Upper lobe of left lung (tissue), 6 donors: ENCODE results near the gene LRPPRC. TPM values are rescaled to one million over a fixed set of nuclear protein-coding genes. Genes with fewer than 3 reads are reported as not detected.

ENCODE experiments used
- ATAC-seq, 2 donors: fragments of 200-7000 bp; cut with Tn5 transposase; one replicate each; pipeline ENCODE4 v1.9.1; 2022; ENCODE audit warnings: mild to moderate bottlenecking in 2 of 2, moderate library complexity in 2 of 2; ENCODE audit not compliant: low FRiP score in 2 of 2
- DNase-seq, 2 donors: peaks; one replicate each; pipeline ENCODE4 v3.0.0-alpha.2; 2019 to 2020
- H3K27ac ChIP-seq, 4 donors: fragments of 200-600 bp; sonication (generic); one replicate each; pipeline ENCODE4 v1.5.1; 2016 to 2019
- H3K27me3 ChIP-seq, 4 donors: fragments of 200-600 bp; sonication (generic); one replicate each; pipeline ENCODE4 v1.5.1; 2017 to 2019
- H3K36me3 ChIP-seq, 4 donors: fragments of 200-600 bp; sonication (generic); one replicate each; pipeline ENCODE4 v1.5.1; 2016 to 2019
- H3K4me1 ChIP-seq, 4 donors: fragments of 200-600 bp; sonication (generic); one replicate each; pipeline ENCODE4 v1.5.1; 2018 to 2019
- H3K4me3 ChIP-seq, 4 donors: fragments of 200-600 bp; sonication (generic); one replicate each; pipeline ENCODE4 v1.5.1; 2017 to 2019; ENCODE audit warnings: mild to moderate bottlenecking in 2 of 4, moderate library complexity in 1 of 4
- H3K9me3 ChIP-seq, 4 donors: fragments of 200-600 bp; sonication (generic); one replicate each; pipeline ENCODE4 v1.5.1; 2018 to 2019
- EP300 ChIP-seq, 4 donors: sonication (generic); formaldehyde crosslinking; IDR thresholded peaks; one replicate each; pipeline ENCODE4 v1.5.1; 2017; ENCODE audit warnings: antibody characterized with exemption in 4 of 4, control low read depth in 2 of 4
- POLR2A ChIP-seq, 4 donors: fragments of 450-650 bp; IDR thresholded peaks; one replicate each; pipeline ENCODE4 v1.5.1; 2016 to 2017; ENCODE audit warnings: antibody characterized with exemption in 4 of 4, mild to moderate bottlenecking in 2 of 4
- POLR2AphosphoS5 ChIP-seq, 2 donors: sonication (generic); formaldehyde crosslinking; IDR thresholded peaks; one replicate each; pipeline ENCODE4 v1.5.1; 2017; ENCODE audit warnings: antibody characterized with exemption in 2 of 2
- WGBS, 2 donors: methylation state at CpG; one replicate each; pipeline ENCODE4 v1.1.5; 2017 to 2018; 5-methylcytosine and 5-hydroxymethylcytosine counted together
- total RNA-seq, 6 donors: library from RNA; depleted of rRNA in 4 of 6; stranded (reverse); fragments of >200 nt in 4 of 6; gene quantifications; one replicate each; pipeline versions ENCODE4 v1.1.0 to v1.2.1, GENCODE V29; 2016 to 2021
- TF ChIP-seq, protein P1 (sequence below), 6 experiments: fragments of 450-650 bp in 4 of 6; fragments of 200-600 bp in 2 of 6; sonication (generic) in 2 of 6; IDR thresholded peaks; one replicate each; pipeline ENCODE4 v1.5.1; 2016 to 2019; ENCODE audit warnings: antibody characterized with exemption in 6 of 6
- donor health status: DM: no; HTN: no; CAD: no; lungs with moderate emphysema.
- donor health status: DM: no; HTN: yes; CAD: no; lungs with severe emphysema.

Gene LRPPRC
- total RNA-seq, 6 donors from 2014 or later: 29.3 to 86.2 (median 47.2) TPM

DNA sequence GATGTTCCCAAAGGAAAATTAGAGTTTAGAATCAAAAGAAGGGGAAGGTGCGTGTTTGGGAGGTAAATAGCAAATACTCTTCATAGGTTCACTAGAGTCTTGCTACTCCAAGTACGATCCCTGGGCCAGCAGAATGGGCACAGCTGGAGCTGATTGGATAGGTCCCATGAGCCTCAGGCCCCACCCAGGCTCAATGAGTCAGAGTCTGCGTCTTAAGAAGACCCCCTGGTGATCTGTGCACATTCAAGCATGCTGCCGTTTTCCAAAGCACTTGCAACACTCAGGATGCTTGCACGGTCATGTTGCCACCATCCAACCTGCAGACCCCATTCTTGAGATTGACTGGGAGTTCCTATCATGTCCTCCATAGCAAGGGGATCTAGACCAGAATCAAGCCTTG is 116.5 kb downstream of the LRPPRC start:
- 85 to 89% methylated on average over 5 of the region's 5 CpGs for WGBS, 2 donors
- no peak for TF ChIP-seq EP300 (IDR thresholded peaks at IDR 0.05)
- TF ChIP-seq, protein P1, sequence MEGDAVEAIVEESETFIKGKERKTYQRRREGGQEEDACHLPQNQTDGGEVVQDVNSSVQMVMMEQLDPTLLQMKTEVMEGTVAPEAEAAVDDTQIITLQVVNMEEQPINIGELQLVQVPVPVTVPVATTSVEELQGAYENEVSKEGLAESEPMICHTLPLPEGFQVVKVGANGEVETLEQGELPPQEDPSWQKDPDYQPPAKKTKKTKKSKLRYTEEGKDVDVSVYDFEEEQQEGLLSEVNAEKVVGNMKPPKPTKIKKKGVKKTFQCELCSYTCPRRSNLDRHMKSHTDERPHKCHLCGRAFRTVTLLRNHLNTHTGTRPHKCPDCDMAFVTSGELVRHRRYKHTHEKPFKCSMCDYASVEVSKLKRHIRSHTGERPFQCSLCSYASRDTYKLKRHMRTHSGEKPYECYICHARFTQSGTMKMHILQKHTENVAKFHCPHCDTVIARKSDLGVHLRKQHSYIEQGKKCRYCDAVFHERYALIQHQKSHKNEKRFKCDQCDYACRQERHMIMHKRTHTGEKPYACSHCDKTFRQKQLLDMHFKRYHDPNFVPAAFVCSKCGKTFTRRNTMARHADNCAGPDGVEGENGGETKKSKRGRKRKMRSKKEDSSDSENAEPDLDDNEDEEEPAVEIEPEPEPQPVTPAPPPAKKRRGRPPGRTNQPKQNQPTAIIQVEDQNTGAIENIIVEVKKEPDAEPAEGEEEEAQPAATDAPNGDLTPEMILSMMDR (IDR thresholded peaks at IDR 0.05): no peak
- no peak for TF ChIP-seq POLR2AphosphoS5 (IDR thresholded peaks at IDR 0.05)
- TF ChIP-seq POLR2A (IDR thresholded peaks at IDR 0.05): no peak
- no peaks in the 10 kb centered on the region for H3K36me3 ChIP-seq
- ATAC-seq (no peak), DNase-seq (no peak)
- H3K9me3 ChIP-seq: no peaks in the 10 kb centered on the region
- H3K27me3 ChIP-seq: no peaks in the 10 kb centered on the region
- H3K4me3 ChIP-seq: no peak overlapping the region
- no peak overlapping the region for H3K27ac ChIP-seq
- H3K4me1 ChIP-seq: peaks cover 15 to 27% (median 18%) of the 10 kb centered on the region in 4 donors

DNA sequence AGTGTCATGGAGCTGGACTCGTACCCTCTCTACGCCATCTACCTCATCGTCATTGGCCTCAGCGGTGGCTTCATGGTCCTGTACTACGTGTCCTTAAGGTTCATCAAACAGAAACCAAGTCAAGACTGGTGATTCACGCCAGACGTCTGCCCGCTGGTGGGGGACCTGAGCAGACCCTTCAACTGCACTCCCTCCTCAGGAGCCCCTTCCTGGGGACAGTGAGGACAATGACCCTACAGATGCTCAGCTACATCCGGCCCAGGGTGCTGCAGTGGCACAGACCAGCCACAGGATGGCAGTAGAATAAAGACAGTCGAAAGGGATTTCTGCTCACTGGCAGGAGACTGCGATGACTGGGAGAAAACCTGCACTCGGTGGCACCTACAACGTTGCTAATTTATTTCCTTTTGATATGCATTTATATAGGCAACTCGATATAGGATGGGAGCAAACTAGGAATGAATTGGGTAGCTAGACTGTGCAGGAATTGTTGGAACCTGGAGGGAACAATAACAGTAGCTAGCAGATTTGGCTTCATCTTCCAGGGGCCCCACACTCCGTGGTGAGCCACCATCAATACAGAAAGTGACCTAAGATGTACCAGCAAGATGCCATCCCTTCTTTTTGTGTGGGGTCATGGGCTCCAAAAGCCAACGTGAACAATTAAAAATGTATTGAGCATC is 117.9 kb downstream of the LRPPRC start:
- Histone ChIP-seq H3K4me1 (peaks cover 15 to 26% (median 18%) of the 10 kb centered on the region in 4 donors), H3K27me3 (no peaks in the 10 kb centered on the region), H3K27ac (no peak overlapping the region), H3K9me3 (no peaks in the 10 kb centered on the region), H3K4me3 (no peak overlapping the region), H3K36me3 (no peaks in the 10 kb centered on the region)
- ATAC-seq (peak; percentile 84), DNase-seq (peak in 1 of 2 donors; percentile 63)
- TF ChIP-seq, protein P1 (IDR thresholded peaks at IDR 0.05): peak; percentile 76 to 93 (median 90)
- TF ChIP-seq POLR2AphosphoS5 (IDR thresholded peaks at IDR 0.05): no peak
- no peak for TF ChIP-seq EP300 (IDR thresholded peaks at IDR 0.05)
- WGBS, 2 donors: 34 to 36% methylated on average over 16 of the region's 16 CpGs

DNA sequence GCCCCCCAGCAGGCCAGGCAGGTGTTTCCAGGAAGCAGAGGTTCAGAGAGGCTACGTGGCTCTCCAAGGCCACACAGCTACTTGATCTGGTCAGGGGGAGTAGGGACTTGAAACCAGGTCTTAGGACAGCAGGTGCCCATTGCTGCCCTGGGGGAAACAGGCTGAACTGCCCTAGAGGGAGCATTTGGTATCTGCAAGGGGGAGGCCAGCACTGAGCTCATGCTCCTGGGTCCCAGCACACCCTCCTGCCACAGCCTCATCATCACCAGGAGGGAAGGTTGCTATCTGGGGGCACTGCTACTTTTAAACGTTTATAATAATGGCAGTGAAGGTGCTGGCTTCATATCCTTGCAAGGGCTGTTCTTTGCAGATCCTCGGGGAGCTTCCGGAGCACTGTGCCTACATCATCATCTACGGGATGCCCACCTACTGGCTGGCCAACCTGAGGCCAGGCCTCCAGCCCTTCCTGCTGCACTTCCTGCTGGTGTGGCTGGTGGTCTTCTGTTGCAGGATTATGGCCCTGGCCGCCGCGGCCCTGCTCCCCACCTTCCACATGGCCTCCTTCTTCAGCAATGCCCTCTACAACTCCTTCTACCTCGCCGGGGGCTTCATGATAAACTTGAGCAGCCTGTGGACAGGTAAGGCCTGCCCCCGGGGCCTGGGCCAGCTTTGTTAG is 120.9 kb downstream of the LRPPRC start:
- Histone ChIP-seq H3K9me3 (no peaks in the 10 kb centered on the region), H3K36me3 (no peaks in the 10 kb centered on the region), H3K27ac (no peak overlapping the region), H3K27me3 (no peaks in the 10 kb centered on the region), H3K4me3 (no peak overlapping the region), H3K4me1 (peaks cover 0 to 7% (median 1%) of the 10 kb centered on the region in 4 donors)
- TF ChIP-seq POLR2AphosphoS5 (IDR thresholded peaks at IDR 0.05) (no peak), POLR2A (IDR thresholded peaks at IDR 0.05) (no peak), EP300 (IDR thresholded peaks at IDR 0.05) (no peak)
- TF ChIP-seq, protein P1 (IDR thresholded peaks at IDR 0.05): no peak
- ATAC-seq (no peak), DNase-seq (peak in 1 of 2 donors; percentile 72)
- 79 to 86% methylated on average over 10 to 11 of the region's 11 CpGs for WGBS, 2 donors

DNA sequence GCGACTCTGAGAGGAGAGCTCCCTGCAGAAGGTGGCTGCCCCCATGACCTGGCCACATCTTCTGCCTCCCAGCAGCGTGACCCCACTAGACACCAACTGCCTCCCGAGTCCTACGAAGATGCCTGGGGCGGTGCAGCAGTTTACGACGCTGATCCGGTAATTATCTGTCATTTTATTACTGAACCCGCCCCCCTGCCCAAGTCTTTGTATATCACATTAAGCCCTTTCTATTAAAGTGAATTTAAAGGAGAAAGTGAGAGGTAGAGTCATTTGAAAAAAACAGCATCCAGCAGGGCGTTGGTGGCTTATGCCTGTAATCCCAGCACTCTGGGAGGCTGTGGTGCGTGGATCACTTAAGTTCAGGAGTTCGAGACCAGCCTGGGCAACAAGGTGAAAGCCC is 123.6 kb downstream of the LRPPRC start:
- 85 to 88% methylated on average over 12 of the region's 12 CpGs for WGBS, 2 donors
- Histone ChIP-seq H3K27ac (no peak overlapping the region), H3K4me1 (no peaks in the 10 kb centered on the region), H3K27me3 (no peaks in the 10 kb centered on the region), H3K9me3 (no peaks in the 10 kb centered on the region), H3K36me3 (no peaks in the 10 kb centered on the region), H3K4me3 (no peak overlapping the region)
- DNase-seq (no peak), ATAC-seq (no peak)
- TF ChIP-seq EP300 (IDR thresholded peaks at IDR 0.05): no peak
- TF ChIP-seq POLR2A (IDR thresholded peaks at IDR 0.05): no peak
- no peak for TF ChIP-seq POLR2AphosphoS5 (IDR thresholded peaks at IDR 0.05)
- TF ChIP-seq, protein P1 (IDR thresholded peaks at IDR 0.05): no peak
